Neural cell (in vitro differentiated cells): ENCODE measurements around the gene EPB41L2. TPM values are rescaled to one million over a fixed set of nuclear protein-coding genes. Genes with fewer than 3 reads are reported as not detected.

ENCODE experiments used
- H2AFZ ChIP-seq: fragments of 200-600, 300-800 bp; sonication (generic), shearing (Covaris generic); 2 replicates; pipeline ENCODE4 v1.6.0; 2014; ENCODE audit warnings: low read depth, mild to moderate bottlenecking, antibody characterized with exemption, low read length, moderate library complexity
- H3F3A ChIP-seq: fragments of 200-600 bp; shearing (Covaris generic); 2 replicates; pipeline ENCODE4 v1.6.1; 2016; ENCODE audit warnings: mild to moderate bottlenecking, moderate library complexity, mixed read lengths, antibody characterized with exemption, low read length; ENCODE audit not compliant: insufficient read depth, poor library complexity, severe bottlenecking
- H3K27ac ChIP-seq: fragments of 200-600, 300-800 bp; sonication (generic), shearing (Covaris generic); 2 replicates; pipeline ENCODE4 v1.5.1; 2014; ENCODE audit warnings: mild to moderate bottlenecking, low read length, moderate library complexity
- H3K27me3 ChIP-seq: fragments of 300-800, 200-600 bp; sonication (generic), shearing (Covaris generic); 2 replicates; pipeline ENCODE4 v1.6.0; 2014; ENCODE audit warnings: mild to moderate bottlenecking, low read depth, low read length, moderate library complexity; ENCODE audit not compliant: insufficient read depth
- H3K36me3 ChIP-seq: fragments of 300-800, 200-600 bp; sonication (generic), shearing (Covaris generic); 2 replicates; pipeline ENCODE4 v1.5.1; 2014; ENCODE audit warnings: mild to moderate bottlenecking, antibody characterized with exemption, low read length, moderate library complexity; ENCODE audit not compliant: insufficient read depth
- H3K4me2 ChIP-seq: fragments of 300-800, 200-600 bp; sonication (generic), shearing (Covaris generic); 2 replicates; pipeline ENCODE4 v1.6.0; 2014; ENCODE audit warnings: mild to moderate bottlenecking, low read length
- H3K4me3 ChIP-seq: fragments of 300-800, 200-600 bp; sonication (generic), shearing (Covaris generic); 2 replicates; pipeline ENCODE4 v1.5.1; 2014; ENCODE audit warnings: mild to moderate bottlenecking, low read length, moderate library complexity
- H3K79me2 ChIP-seq: fragments of 200-600 bp; shearing (Covaris generic); replicated peaks from 2 replicates; pipeline ENCODE4 v1.6.0; 2014; ENCODE audit warnings: mild to moderate bottlenecking, low read length, moderate library complexity; ENCODE audit not compliant: insufficient read depth
- H3K9ac ChIP-seq: fragments of 300-800, 200-600 bp; sonication (generic), shearing (Covaris generic); 2 replicates; pipeline ENCODE4 v1.6.1; 2016; ENCODE audit warnings: mild to moderate bottlenecking, low read length, mixed read lengths
- H3K9me2 ChIP-seq: fragments of 200-600 bp; shearing (Covaris generic); 2 replicates; pipeline ENCODE4 v1.6.1; 2016; ENCODE audit warnings: mild to moderate bottlenecking, low read length, mixed read lengths; ENCODE audit not compliant: insufficient read depth
- H3K9me3 ChIP-seq: fragments of 200-600, 300-800 bp; sonication (generic), shearing (Covaris generic); 2 replicates; pipeline ENCODE4 v1.6.1; 2016; ENCODE audit warnings: mild to moderate bottlenecking, mixed run types, low read length, moderate library complexity, mixed read lengths
- H4K20me1 ChIP-seq: fragments of 200-600 bp; shearing (Covaris generic); 2 replicates; pipeline ENCODE4 v1.6.1; 2016; ENCODE audit warnings: mild to moderate bottlenecking, mixed run types; ENCODE audit not compliant: insufficient read depth
- EP300 ChIP-seq: fragments of 450-650 bp; conservative IDR thresholded peaks from 2 replicates; pipeline ENCODE4 v1.6.1; 2014; ENCODE audit warnings: antibody characterized with exemption, mild to moderate bottlenecking, moderate library complexity; ENCODE audit not compliant: poor library complexity, severe bottlenecking
- EZH2 ChIP-seq: fragments of 200-600, 300-800 bp; shearing (Covaris generic), sonication (generic); IDR thresholded peaks from 2 replicates; pipeline ENCODE4 v1.6.1; 2014; ENCODE audit warnings: antibody characterized with exemption, low read length, borderline replicate concordance, mild to moderate bottlenecking; ENCODE audit not compliant: insufficient read depth, poor library complexity, severe bottlenecking
- MXI1 ChIP-seq: fragments of 450-650 bp; conservative IDR thresholded peaks from 2 replicates; pipeline ENCODE4 v1.6.1; 2014; ENCODE audit warnings: antibody characterized with exemption, mild to moderate bottlenecking; ENCODE audit not compliant: poor library complexity, severe bottlenecking
- POLR2AphosphoS5 ChIP-seq: IDR thresholded peaks from 2 replicates; pipeline ENCODE4 v1.6.1; 2012
- RAD21 ChIP-seq: fragments of 450-650 bp; conservative IDR thresholded peaks from 2 replicates; pipeline ENCODE4 v1.6.1; 2014; ENCODE audit warnings: antibody characterized with exemption, mild to moderate bottlenecking, moderate library complexity
- SMC3 ChIP-seq: fragments of 450-650 bp; conservative IDR thresholded peaks from 2 replicates; pipeline ENCODE4 v1.6.1; 2014; ENCODE audit warnings: antibody characterized with exemption, mild to moderate bottlenecking, moderate library complexity; ENCODE audit not compliant: poor library complexity
- TAF1 ChIP-seq: IDR thresholded peaks from 2 replicates; pipeline ENCODE4 v1.6.1; 2012; ENCODE audit warnings: low read depth
- polyA plus RNA-seq: library from polyadenylated mRNA; depleted of rRNA; stranded (reverse); fragments of >200 nt; gene quantifications from 2 replicates; pipeline ENCODE4 v1.2.3, GENCODE V29; 2014
- TF ChIP-seq, protein P1 (sequence below): fragments of 450-650 bp; IDR thresholded peaks from 2 replicates; pipeline ENCODE4 v1.5.1; 2014; ENCODE audit warnings: antibody characterized with exemption, mild to moderate bottlenecking, moderate library complexity; ENCODE audit not compliant: poor library complexity, severe bottlenecking
- TF ChIP-seq, protein P2 (sequence below): IDR thresholded peaks from 2 replicates; pipeline ENCODE4 v1.6.1; 2012; ENCODE audit warnings: borderline replicate concordance

Gene EPB41L2
- polyA plus RNA-seq, 1 donor from 2014 or later, result 13.5 TPM

GRCh38 chr6:130833569-130833968 is 229.5 kb downstream of the EPB41L2 start:
- Histone ChIP-seq H3K9ac (no peak overlapping the region), H3K9me3 (no peaks in the 10 kb centered on the region), H3K79me2 (no peaks in the 10 kb centered on the region), H3K4me3 (no peak overlapping the region), H3K27me3 (no peaks in the 10 kb centered on the region), H3K4me2 (no peak overlapping the region), H3F3A (no peaks in the 10 kb centered on the region), H3K9me2 (no peaks in the 10 kb centered on the region), H3K27ac (no peak overlapping the region), H2AFZ (no peak overlapping the region), H3K36me3 (no peaks in the 10 kb centered on the region), H4K20me1 (no peaks in the 10 kb centered on the region)
- TF ChIP-seq, protein P1, sequence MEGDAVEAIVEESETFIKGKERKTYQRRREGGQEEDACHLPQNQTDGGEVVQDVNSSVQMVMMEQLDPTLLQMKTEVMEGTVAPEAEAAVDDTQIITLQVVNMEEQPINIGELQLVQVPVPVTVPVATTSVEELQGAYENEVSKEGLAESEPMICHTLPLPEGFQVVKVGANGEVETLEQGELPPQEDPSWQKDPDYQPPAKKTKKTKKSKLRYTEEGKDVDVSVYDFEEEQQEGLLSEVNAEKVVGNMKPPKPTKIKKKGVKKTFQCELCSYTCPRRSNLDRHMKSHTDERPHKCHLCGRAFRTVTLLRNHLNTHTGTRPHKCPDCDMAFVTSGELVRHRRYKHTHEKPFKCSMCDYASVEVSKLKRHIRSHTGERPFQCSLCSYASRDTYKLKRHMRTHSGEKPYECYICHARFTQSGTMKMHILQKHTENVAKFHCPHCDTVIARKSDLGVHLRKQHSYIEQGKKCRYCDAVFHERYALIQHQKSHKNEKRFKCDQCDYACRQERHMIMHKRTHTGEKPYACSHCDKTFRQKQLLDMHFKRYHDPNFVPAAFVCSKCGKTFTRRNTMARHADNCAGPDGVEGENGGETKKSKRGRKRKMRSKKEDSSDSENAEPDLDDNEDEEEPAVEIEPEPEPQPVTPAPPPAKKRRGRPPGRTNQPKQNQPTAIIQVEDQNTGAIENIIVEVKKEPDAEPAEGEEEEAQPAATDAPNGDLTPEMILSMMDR, result no peak
- no peak for TF ChIP-seq EP300
- no peak for TF ChIP-seq SMC3
- TF ChIP-seq MXI1, result no peak
- no peak for TF ChIP-seq POLR2AphosphoS5
- TF ChIP-seq, protein P2, sequence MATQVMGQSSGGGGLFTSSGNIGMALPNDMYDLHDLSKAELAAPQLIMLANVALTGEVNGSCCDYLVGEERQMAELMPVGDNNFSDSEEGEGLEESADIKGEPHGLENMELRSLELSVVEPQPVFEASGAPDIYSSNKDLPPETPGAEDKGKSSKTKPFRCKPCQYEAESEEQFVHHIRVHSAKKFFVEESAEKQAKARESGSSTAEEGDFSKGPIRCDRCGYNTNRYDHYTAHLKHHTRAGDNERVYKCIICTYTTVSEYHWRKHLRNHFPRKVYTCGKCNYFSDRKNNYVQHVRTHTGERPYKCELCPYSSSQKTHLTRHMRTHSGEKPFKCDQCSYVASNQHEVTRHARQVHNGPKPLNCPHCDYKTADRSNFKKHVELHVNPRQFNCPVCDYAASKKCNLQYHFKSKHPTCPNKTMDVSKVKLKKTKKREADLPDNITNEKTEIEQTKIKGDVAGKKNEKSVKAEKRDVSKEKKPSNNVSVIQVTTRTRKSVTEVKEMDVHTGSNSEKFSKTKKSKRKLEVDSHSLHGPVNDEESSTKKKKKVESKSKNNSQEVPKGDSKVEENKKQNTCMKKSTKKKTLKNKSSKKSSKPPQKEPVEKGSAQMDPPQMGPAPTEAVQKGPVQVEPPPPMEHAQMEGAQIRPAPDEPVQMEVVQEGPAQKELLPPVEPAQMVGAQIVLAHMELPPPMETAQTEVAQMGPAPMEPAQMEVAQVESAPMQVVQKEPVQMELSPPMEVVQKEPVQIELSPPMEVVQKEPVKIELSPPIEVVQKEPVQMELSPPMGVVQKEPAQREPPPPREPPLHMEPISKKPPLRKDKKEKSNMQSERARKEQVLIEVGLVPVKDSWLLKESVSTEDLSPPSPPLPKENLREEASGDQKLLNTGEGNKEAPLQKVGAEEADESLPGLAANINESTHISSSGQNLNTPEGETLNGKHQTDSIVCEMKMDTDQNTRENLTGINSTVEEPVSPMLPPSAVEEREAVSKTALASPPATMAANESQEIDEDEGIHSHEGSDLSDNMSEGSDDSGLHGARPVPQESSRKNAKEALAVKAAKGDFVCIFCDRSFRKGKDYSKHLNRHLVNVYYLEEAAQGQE, result no peak
- no peak for TF ChIP-seq RAD21

DNA sequence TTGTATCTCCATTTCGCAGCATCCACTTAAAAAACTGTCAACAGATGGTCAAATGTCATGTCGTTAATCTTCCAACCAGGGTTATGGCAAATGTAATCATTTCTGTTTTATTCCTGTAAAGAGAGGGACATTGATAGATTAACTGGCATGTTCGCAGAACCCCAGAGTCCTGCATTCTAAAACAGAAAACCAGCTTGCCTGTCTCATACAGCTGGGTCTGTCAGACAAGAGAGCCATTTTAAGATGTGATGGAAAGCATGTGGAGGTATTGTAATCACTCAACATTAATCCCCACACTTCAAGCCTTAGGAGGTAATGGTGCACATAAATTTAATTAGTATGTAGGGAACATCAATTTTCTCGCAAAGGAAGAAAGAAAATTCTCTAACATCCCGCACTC is 231.4 kb downstream of the EPB41L2 start:
- Histone ChIP-seq H3F3A (no peaks in the 10 kb centered on the region), H3K4me3 (no peak overlapping the region), H3K27ac (no peak overlapping the region), H4K20me1 (no peaks in the 10 kb centered on the region), H2AFZ (no peak overlapping the region), H3K79me2 (no peaks in the 10 kb centered on the region), H3K9me3 (no peaks in the 10 kb centered on the region), H3K9ac (no peak overlapping the region), H3K9me2 (no peaks in the 10 kb centered on the region), H3K36me3 (no peaks in the 10 kb centered on the region), H3K27me3 (no peaks in the 10 kb centered on the region), H3K4me2 (no peak overlapping the region)
- TF ChIP-seq, protein P1, result no peak
- peak; percentile 42 for TF ChIP-seq POLR2AphosphoS5
- no peak for TF ChIP-seq TAF1
- no peak for TF ChIP-seq SMC3
- TF ChIP-seq, protein P2, result no peak
- no peak for TF ChIP-seq EZH2
- no peak for TF ChIP-seq RAD21
- TF ChIP-seq EP300, result peak; percentile 18
